ENCODE measurements around the gene CAPNS1. TPM values are rescaled to one million over a fixed set of nuclear protein-coding genes. Genes with fewer than 3 reads are reported as not detected.
"Not testable (repeated sequence)": the region's sequence is repeated elsewhere in the genome, so short reads cannot be mapped to it uniquely, and the experiment has no call there.

The CAPNS1 gene
- total and polyA plus RNA-seq, 3 experiments from 2014 or later = 167 to 432 (median 415) TPM

GRCh38 chr19:36131221-36131620, 8.6 kb upstream of the CAPNS1 start:
- peak in 1 of 5 donors; percentile 23 for DNase-seq
- CTCF ChIA-PET = interaction anchor here (1.3 to 8.3 kb wide), 2 partner anchors 40 to 184 kb away, joined by 3 to 165 read pairs; no protein-coding TSS in a partner anchor
- POLR2A ChIA-PET; H3K27ac ChIP-seq (ENCODE audit: low read depth, low read length); H3K4me1 ChIP-seq (ENCODE audit: insufficient read depth, low read length); H3K4me3 ChIP-seq (ENCODE audit: low read length); H3K9me3 ChIP-seq (ENCODE audit: low read length); H3K9me3 Mint-ChIP-seq; H3K36me3 ChIP-seq (ENCODE audit: insufficient read depth, low read length); H3K36me3 Mint-ChIP-seq; H3K4me3 Mint-ChIP-seq; H3K27me3 ChIP-seq (ENCODE audit: insufficient read depth, low read length, poor library complexity, severe bottlenecking); H3K27me3 Mint-ChIP-seq: not testable (repeated sequence)
- Mint-ChIP-seq H3K4me1 (peaks cover 24 to 26% (median 24%) of the 10 kb centered on the region in 3 donors), H3K27ac (peak overlapping the region in 3 of 8 donors; percentile 41 to 61 (median 44))

GRCh38 chr19:36134867-36135266, 5.0 kb upstream of the CAPNS1 start:
- H3K4me1 Mint-ChIP-seq = peaks cover 16 to 21% (median 17%) of the 10 kb centered on the region in 3 donors
- H3K27ac Mint-ChIP-seq; H3K4me3 ChIP-seq (ENCODE audit: low read length); H3K27me3 Mint-ChIP-seq; H3K36me3 Mint-ChIP-seq; DNase-seq; H3K9me3 Mint-ChIP-seq; H3K9me3 ChIP-seq (ENCODE audit: low read length); H3K27ac ChIP-seq (ENCODE audit: low read depth, low read length); H3K4me3 Mint-ChIP-seq; H3K4me1 ChIP-seq (ENCODE audit: insufficient read depth, low read length); POLR2A ChIA-PET; H3K27me3 ChIP-seq (ENCODE audit: insufficient read depth, low read length, poor library complexity, severe bottlenecking); H3K36me3 ChIP-seq (ENCODE audit: insufficient read depth, low read length): not testable (repeated sequence)
- CTCF ChIA-PET = interaction anchor here (1.1 kb wide), 1 partner anchor 38 kb away, joined by 3 read pairs; no protein-coding TSS in a partner anchor

- H3K4me1 Mint-ChIP-seq = peaks cover 21 to 26% (median 21%) of the 10 kb centered on the region in 3 donors
- Histone ChIP-seq H3K9me3 (ENCODE audit: low read length) (no peaks in the 10 kb centered on the region), H3K36me3 (ENCODE audit: insufficient read depth, low read length) (peaks cover under 1% of the 10 kb centered on the region), H3K4me3 (ENCODE audit: low read length) (no peak overlapping the region), H3K27me3 (ENCODE audit: insufficient read depth, low read length, poor library complexity, severe bottlenecking) (no peaks in the 10 kb centered on the region), H3K27ac (ENCODE audit: low read depth, low read length) (no peak overlapping the region), H3K4me1 (ENCODE audit: insufficient read depth, low read length) (peaks cover 13% of the 10 kb centered on the region)
- peak overlapping the region in 1 of 7 donors; percentile 67 for H3K4me3 Mint-ChIP-seq
- POLR2A ChIA-PET = interaction anchor here (1.5 kb wide), 1 partner anchor 9 kb away, joined by 4 read pairs; no protein-coding TSS in a partner anchor
- peaks cover 4 to 21% (median 4%) of the 10 kb centered on the region in 3 donors for H3K36me3 Mint-ChIP-seq
- CTCF ChIA-PET = interaction anchor here (3.9 kb wide), 1 partner anchor 10 kb away, joined by 21 read pairs; no protein-coding TSS in a partner anchor
- no peak for DNase-seq
- H3K27me3 Mint-ChIP-seq = no peaks in the 10 kb centered on the region
- peak overlapping the region in 3 of 8 donors; percentile 66 to 72 (median 70) for H3K27ac Mint-ChIP-seq
- no peaks in the 10 kb centered on the region for H3K9me3 Mint-ChIP-seq
These were observed 2.7 kb upstream of the CAPNS1 start for GRCh38 chr19:36136964-36137686.

DNA sequence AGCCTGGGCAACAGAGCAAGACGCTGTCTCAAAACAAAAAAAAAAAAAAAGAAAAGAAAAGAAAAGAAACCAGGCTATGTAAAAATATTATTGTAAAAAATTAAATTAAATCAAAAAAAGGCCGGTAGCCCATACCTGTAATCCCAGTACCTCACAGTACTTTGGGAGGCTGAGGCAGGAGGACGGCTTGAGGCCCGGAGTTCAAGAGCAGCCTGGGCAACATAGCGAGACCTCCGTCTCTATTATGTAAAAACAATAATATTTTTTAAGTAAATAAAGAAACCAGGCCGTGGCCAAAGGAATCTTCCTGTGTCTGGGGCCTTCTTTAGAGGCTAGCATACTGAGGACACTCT, 770 bp upstream of the CAPNS1 start:
- peak overlapping the region; percentile 91 for H3K27ac ChIP-seq (ENCODE audit: low read depth, low read length)
- peaks cover 9% of the 10 kb centered on the region for H3K4me1 ChIP-seq (ENCODE audit: insufficient read depth, low read length)
- CTCF ChIA-PET = interaction anchor here (1.2 to 3.9 kb wide), 2 partner anchors 10 to 12 kb away, joined by 3 to 21 read pairs; no protein-coding TSS in a partner anchor
- Mint-ChIP-seq H3K27ac (peak overlapping the region; percentile 22 to 93 (median 90)), H3K9me3 (no peaks in the 10 kb centered on the region), H3K36me3 (peaks cover 4 to 33% (median 6%) of the 10 kb centered on the region in 3 donors), H3K4me1 (peaks cover 15 to 23% (median 23%) of the 10 kb centered on the region in 3 donors), H3K27me3 (no peaks in the 10 kb centered on the region), H3K4me3 (peak overlapping the region; percentile 94 to 98 (median 96))
- POLR2A ChIA-PET = interaction anchor here (0.6 to 1.5 kb wide), 3 partner anchors 11 to 76 kb away, joined by 4 to 6 read pairs (median 5); partner anchors contain the start of genes POLR2I, TBCB, ZNF146 and ZNF565
- no peak for DNase-seq
- no peaks in the 10 kb centered on the region for H3K9me3 ChIP-seq (ENCODE audit: low read length)
- H3K4me3 ChIP-seq (ENCODE audit: low read length) = peak overlapping the region; percentile 98
- peaks cover 12% of the 10 kb centered on the region for H3K36me3 ChIP-seq (ENCODE audit: insufficient read depth, low read length)
- no peaks in the 10 kb centered on the region for H3K27me3 ChIP-seq (ENCODE audit: insufficient read depth, low read length, poor library complexity, severe bottlenecking)

GRCh38 chr19:36140304-36141038, 605 bp downstream of the CAPNS1 start:
- Mint-ChIP-seq H3K4me1 (peaks cover 15 to 23% (median 23%) of the 10 kb centered on the region in 3 donors), H3K27me3 (no peaks in the 10 kb centered on the region), H3K36me3 (peaks cover 4 to 45% (median 9%) of the 10 kb centered on the region in 3 donors), H3K27ac (peak overlapping the region; percentile 22 to 98 (median 92)), H3K9me3 (no peaks in the 10 kb centered on the region), H3K4me3 (peak overlapping the region; percentile 94 to 98 (median 96))
- Histone ChIP-seq H3K4me3 (ENCODE audit: low read length) (peak overlapping the region; percentile 98), H3K36me3 (ENCODE audit: insufficient read depth, low read length) (peaks cover 16% of the 10 kb centered on the region), H3K9me3 (ENCODE audit: low read length) (no peaks in the 10 kb centered on the region), H3K27me3 (ENCODE audit: insufficient read depth, low read length, poor library complexity, severe bottlenecking) (no peaks in the 10 kb centered on the region), H3K27ac (ENCODE audit: low read depth, low read length) (peak overlapping the region; percentile 91), H3K4me1 (ENCODE audit: insufficient read depth, low read length) (peaks cover 9% of the 10 kb centered on the region)
- ChIA-PET POLR2A (interaction anchor here (0.6 to 1.5 kb wide), 2 partner anchors 26 to 52 kb away, joined by 5 to 6 read pairs; partner anchors contain the start of genes POLR2I and TBCB), CTCF (interaction anchor here (3.9 kb wide), 1 partner anchor 13 kb away, joined by 21 read pairs; no protein-coding TSS in a partner anchor)
- peak in 3 of 5 donors; percentile 27 to 68 (median 50) for DNase-seq

GRCh38 chr19:36141039-36141927, 1.4 kb downstream of the CAPNS1 start:
- H3K36me3 ChIP-seq (ENCODE audit: insufficient read depth, low read length) = peaks cover 24% of the 10 kb centered on the region
- Mint-ChIP-seq H3K4me1 (peaks cover 16 to 23% (median 23%) of the 10 kb centered on the region in 3 donors), H3K27ac (peak overlapping the region; percentile 22 to 98 (median 90)), H3K4me3 (peak overlapping the region; percentile 94 to 98 (median 96)), H3K27me3 (no peaks in the 10 kb centered on the region), H3K9me3 (no peaks in the 10 kb centered on the region), H3K36me3 (peaks cover 6 to 53% (median 11%) of the 10 kb centered on the region in 3 donors)
- no peaks in the 10 kb centered on the region for H3K27me3 ChIP-seq (ENCODE audit: insufficient read depth, low read length, poor library complexity, severe bottlenecking)
- ChIA-PET POLR2A (no interaction called here), CTCF (interaction anchor here (3.9 kb wide), 1 partner anchor 14 kb away, joined by 21 read pairs; no protein-coding TSS in a partner anchor)
- no peaks in the 10 kb centered on the region for H3K9me3 ChIP-seq (ENCODE audit: low read length)
- peaks cover 9% of the 10 kb centered on the region for H3K4me1 ChIP-seq (ENCODE audit: insufficient read depth, low read length)
- DNase-seq = peak; percentile 78 to 90 (median 86)
- peak overlapping the region; percentile 13 for H3K27ac ChIP-seq (ENCODE audit: low read depth, low read length)
- peak overlapping the region; percentile 33 for H3K4me3 ChIP-seq (ENCODE audit: low read length)

- H3K27ac Mint-ChIP-seq = peak overlapping the region in 3 of 8 donors; percentile 2 to 92 (median 90)
- POLR2A ChIA-PET = no interaction called here
These were observed 2.2 kb downstream of the CAPNS1 start for GRCh38 chr19:36142046-36142445.

More at GRCh38 chr19:36142046-36142445, 2.2 kb downstream of the CAPNS1 start:
- Histone ChIP-seq H3K27ac (ENCODE audit: low read depth, low read length) (no peak overlapping the region), H3K9me3 (ENCODE audit: low read length) (no peaks in the 10 kb centered on the region), H3K36me3 (ENCODE audit: insufficient read depth, low read length) (peaks cover 28% of the 10 kb centered on the region), H3K4me1 (ENCODE audit: insufficient read depth, low read length) (peaks cover 9% of the 10 kb centered on the region), H3K4me3 (ENCODE audit: low read length) (no peak overlapping the region), H3K27me3 (ENCODE audit: insufficient read depth, low read length, poor library complexity, severe bottlenecking) (no peaks in the 10 kb centered on the region)
- H3K4me1 Mint-ChIP-seq = peaks cover 22 to 26% (median 24%) of the 10 kb centered on the region in 3 donors
- peaks cover 10 to 61% (median 16%) of the 10 kb centered on the region in 3 donors for H3K36me3 Mint-ChIP-seq
- H3K9me3 Mint-ChIP-seq = no peaks in the 10 kb centered on the region
- CTCF ChIA-PET = interaction anchor here (5.9 kb wide), 1 partner anchor 14 kb away, joined by 36 read pairs; no protein-coding TSS in a partner anchor
- H3K27me3 Mint-ChIP-seq = no peaks in the 10 kb centered on the region
- DNase-seq = no peak
- peak overlapping the region in 4 of 7 donors; percentile 48 to 96 (median 77) for H3K4me3 Mint-ChIP-seq
